DMS 273 treated with DMSO at 0.1 percent for 48 hours (cell line): ENCODE results near the gene CSMD2.

Source experiments
- DNase-seq: peaks from one replicate; lab custom pipeline; 2025; lab: John Stamatoyannopoulos, UW

The CSMD2 gene

GRCh38 chr1:33488624-33489023 lies 676.4 kb downstream of the CSMD2 start:
- DNase-seq, result no peak

- no peak for DNase-seq
Observed at GRCh38 chr1:33482412-33482811, 682.6 kb downstream of the CSMD2 start.

GRCh38 chr1:33477451-33477850 lies 687.6 kb downstream of the CSMD2 start:
- DNase-seq, result no peak

GRCh38 chr1:33473900-33474299 lies 691.1 kb downstream of the CSMD2 start:
- DNase-seq, result no peak

GRCh38 chr1:33472269-33472980 lies 692.6 kb downstream of the CSMD2 start, which contains the start of gene ZSCAN20:
Gene ZSCAN20, plus strand, starts transcription at chr1:33472645. Its CDS starts 6,644 bp downstream, at chr1:33479289.
- DNase-seq, result peak; percentile 96

- no peak for DNase-seq
Observed at GRCh38 chr1:33471416-33471815, 693.6 kb downstream of the CSMD2 start.

- peak; percentile 73 for DNase-seq
Observed at GRCh38 chr1:33470495-33471012, 694.5 kb downstream of the CSMD2 start.

- DNase-seq, result no peak
Observed at GRCh38 chr1:33469691-33470090, 695.3 kb downstream of the CSMD2 start.

GRCh38 chr1:33468967-33469366 lies 696.1 kb downstream of the CSMD2 start:
- DNase-seq, result no peak

GRCh38 chr1:33468531-33468930 lies 696.5 kb downstream of the CSMD2 start:
- no peak for DNase-seq

- no peak for DNase-seq
Observed at GRCh38 chr1:33468011-33468410, 697.0 kb downstream of the CSMD2 start.

GRCh38 chr1:33466159-33466558 lies 698.9 kb downstream of the CSMD2 start:
- no peak for DNase-seq

- no peak for DNase-seq
Observed at GRCh38 chr1:33465316-33465715, 699.7 kb downstream of the CSMD2 start.

- no peak for DNase-seq
Observed at GRCh38 chr1:33464552-33464951, 700.5 kb downstream of the CSMD2 start.
